Stimulated activated CD8-positive, alpha-beta memory T cell treated with anti-CD3 and anti-CD28 coated beads, Interleukin-12 subunit alpha, Interleukin-12 subunit beta, amount 100 ng/mL, for 24 hours (primary cell): ENCODE data around the gene SLC49A3.
"Not testable (repeated sequence)": the region's sequence is repeated elsewhere in the genome, so short reads cannot be mapped to it uniquely, and the experiment has no call there.

Source experiments
- DNase-seq: peaks from one replicate; pipeline ENCODE4 v3.0.0-alpha.2; 2020; ENCODE audit errors: extremely low read depth

Gene SLC49A3

GRCh38 chr4:722169-722725 lies 33.3 kb upstream of the SLC49A3 start:
- DNase-seq = no peak

- DNase-seq = no peak
These were observed 32.6 kb upstream of the SLC49A3 start for GRCh38 chr4:721261-722168.

GRCh38 chr4:720111-720860 lies 31.3 kb upstream of the SLC49A3 start:
- no peak for DNase-seq

GRCh38 chr4:718460-718859 lies 29.5 kb upstream of the SLC49A3 start:
- no peak for DNase-seq

- DNase-seq = no peak
These were observed 28.8 kb upstream of the SLC49A3 start for GRCh38 chr4:717601-718320.

GRCh38 chr4:714087-714486 lies 25.1 kb upstream of the SLC49A3 start:
- DNase-seq = no peak

- no peak for DNase-seq
These were observed 24.1 kb upstream of the SLC49A3 start for GRCh38 chr4:712916-713632.

- no peak for DNase-seq
These were observed 23.1 kb upstream of the SLC49A3 start for GRCh38 chr4:712093-712492.

GRCh38 chr4:710916-711315 lies 22.0 kb upstream of the SLC49A3 start:
- no peak for DNase-seq

- no peak for DNase-seq
These were observed 21.2 kb upstream of the SLC49A3 start for GRCh38 chr4:710116-710515.

- no peak for DNase-seq
These were observed 20.4 kb upstream of the SLC49A3 start for GRCh38 chr4:709348-709747.

- no peak for DNase-seq
These were observed 19.6 kb upstream of the SLC49A3 start for GRCh38 chr4:708631-708933.

- DNase-seq = no peak
These were observed 19.1 kb upstream of the SLC49A3 start for GRCh38 chr4:707929-708630.

- no peak for DNase-seq
These were observed 18.1 kb upstream of the SLC49A3 start for GRCh38 chr4:706834-707598.

- DNase-seq = not testable (repeated sequence)
These were observed 17.2 kb upstream of the SLC49A3 start for GRCh38 chr4:706083-706633.

GRCh38 chr4:705278-706082 lies 16.5 kb upstream of the SLC49A3 start, which contains the start of gene PCGF3:
Gene PCGF3 (plus strand): TSS chr4:705832. CDS start chr4:733681, 27,849 bp downstream.
- DNase-seq = peak; percentile 88

- no peak for DNase-seq
These were observed 16.0 kb upstream of the SLC49A3 start for GRCh38 chr4:704971-705277.

- DNase-seq = no peak
These were observed 15.4 kb upstream of the SLC49A3 start for GRCh38 chr4:704198-704891.
